Body of pancreas (tissue), 4 donors: ENCODE measurements around the gene KIF27. TPM values are rescaled to one million over a fixed set of nuclear protein-coding genes. Genes with fewer than 3 reads are reported as not detected.

Source experiments
- ATAC-seq: fragments of 150-250 bp; one replicate; pipeline ENCODE4 v1.9.1; 2016
- DNase-seq, 4 donors: peaks; one replicate each; pipeline ENCODE4 v3.0.0-alpha.2; 2019
- H3K27ac ChIP-seq, 4 donors: fragments of 200-600 bp; sonication (generic); 1 replicate in 3 of 4; 2 replicates in 1 of 4; pipeline versions ENCODE4 v1.5.1 to v1.6.1; 2016 to 2019; ENCODE audit warnings: mild to moderate bottlenecking in 1 of 4, mixed read lengths in 1 of 4, moderate library complexity in 1 of 4
- H3K27me3 ChIP-seq, 2 donors: fragments of 200-600 bp; sonication (generic); one replicate each; pipeline ENCODE4 v1.6.0; 2016; ENCODE audit warnings: mild to moderate bottlenecking in 1 of 2
- H3K36me3 ChIP-seq, 2 donors: fragments of 200-600 bp; sonication (generic); replicated peaks in 1 of 2; 2 replicates each; pipeline ENCODE4 v1.5.1; 2016; ENCODE audit warnings: low read depth in 2 of 2; ENCODE audit not compliant: insufficient read depth in 1 of 2
- H3K4me1 ChIP-seq: fragments of 200-600 bp; sonication (generic); one replicate; pipeline ENCODE4 v1.6.0; 2016
- H3K4me3 ChIP-seq, 2 donors: fragments of 200-600 bp; sonication (generic); 1 replicate in 1 of 2; 2 replicates in 1 of 2; pipeline ENCODE4 v1.5.1; 2016 to 2019
- H3K9me3 ChIP-seq, 3 donors: fragments of 200-600 bp; sonication (generic); 1 replicate in 2 of 3; 2 replicates in 1 of 3; pipeline ENCODE4 v1.5.1; 2016
- CTCF ChIP-seq, 7 experiments: fragments of 450-650 bp in 4 of 7; fragments of 200-600 bp in 3 of 7; sonication (generic) in 3 of 7; IDR thresholded peaks; one replicate each; pipeline ENCODE4 v1.5.1; 2016 to 2019; ENCODE audit warnings: antibody characterized with exemption in 7 of 7
- POLR2A ChIP-seq, 3 donors: fragments of 450-650 bp; IDR thresholded peaks; one replicate each; pipeline ENCODE4 v1.6.1; 2016; ENCODE audit warnings: antibody characterized with exemption in 3 of 3, mild to moderate bottlenecking in 2 of 3
- WGBS, 2 donors: methylation state at CpG; one replicate each; pipeline ENCODE4 v1.1.5; 2017; 5-methylcytosine and 5-hydroxymethylcytosine counted together
- intact Hi-C: fragments of 100-400 bp; cut with DNase I; formaldehyde crosslinking; loops from one replicate; pipeline ENCODE4 v1.15.1; 2023
- total RNA-seq, 2 donors: library from RNA; depleted of rRNA; stranded (reverse); fragments of >200 nt; gene quantifications; one replicate each; pipeline ENCODE4 v1.1.0, GENCODE V29; 2016

KIF27 gene
- total RNA-seq, 2 donors from 2014 or later, result 6.0 to 6.6 TPM

DNA sequence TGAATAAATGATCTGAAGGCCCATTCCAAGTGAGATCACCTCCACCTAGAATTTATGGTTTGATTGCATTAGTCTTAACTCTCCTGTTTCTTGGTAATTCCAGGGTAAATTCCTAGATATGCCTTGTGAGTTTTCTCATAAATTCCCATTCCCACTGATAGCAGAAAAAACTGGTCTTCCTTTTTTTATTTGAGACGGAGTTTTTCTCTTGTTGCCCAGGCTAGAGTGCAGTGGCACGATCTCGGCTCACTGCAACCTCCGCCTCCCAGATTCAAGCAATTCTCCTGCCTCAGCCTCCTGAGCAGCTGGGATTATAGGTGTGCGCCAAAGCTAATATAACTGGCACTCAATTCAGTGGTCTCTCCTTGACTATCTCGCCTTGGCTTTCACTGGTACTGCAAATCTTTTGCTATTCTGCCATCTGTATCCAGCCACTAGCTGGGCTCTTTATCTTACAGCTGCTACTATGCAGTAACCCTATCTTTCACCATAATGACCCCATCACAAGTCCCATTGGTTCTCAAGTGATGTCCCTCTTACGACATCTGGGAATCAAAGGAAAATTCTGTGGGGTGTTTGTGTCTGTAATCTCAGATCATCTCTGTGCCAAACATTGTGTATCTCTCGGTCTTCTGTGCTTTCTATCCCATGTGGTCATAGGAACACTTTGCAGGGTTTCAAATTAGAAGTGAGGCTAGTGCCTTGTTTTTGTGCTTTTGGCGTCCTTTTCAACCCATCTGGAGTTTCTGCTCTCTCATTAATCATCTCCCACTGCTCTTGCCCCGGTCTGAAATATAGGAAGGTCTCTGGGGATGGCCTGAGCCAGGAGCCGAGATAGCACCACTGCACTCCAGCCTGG, 44.3 kb upstream of the KIF27 start:
- 63 to 65% methylated on average over 11 of the region's 11 CpGs for WGBS, 2 donors
- TF ChIP-seq POLR2A (IDR thresholded peaks at IDR 0.05) (no peak), CTCF (IDR thresholded peaks at IDR 0.05) (no peak)
- intact Hi-C loops, result no loop called here
- peak overlapping the region in 1 of 4 donors; percentile 5 for H3K27ac ChIP-seq
- H3K36me3 ChIP-seq, result peaks cover 3 to 17% of the 10 kb centered on the region in 2 donors
- no peaks in the 10 kb centered on the region for H3K27me3 ChIP-seq
- no peaks in the 10 kb centered on the region for H3K9me3 ChIP-seq
- H3K4me1 ChIP-seq, result no peaks in the 10 kb centered on the region
- ATAC-seq (peak; percentile 14), DNase-seq (no peak)
- no peak overlapping the region for H3K4me3 ChIP-seq

DNA sequence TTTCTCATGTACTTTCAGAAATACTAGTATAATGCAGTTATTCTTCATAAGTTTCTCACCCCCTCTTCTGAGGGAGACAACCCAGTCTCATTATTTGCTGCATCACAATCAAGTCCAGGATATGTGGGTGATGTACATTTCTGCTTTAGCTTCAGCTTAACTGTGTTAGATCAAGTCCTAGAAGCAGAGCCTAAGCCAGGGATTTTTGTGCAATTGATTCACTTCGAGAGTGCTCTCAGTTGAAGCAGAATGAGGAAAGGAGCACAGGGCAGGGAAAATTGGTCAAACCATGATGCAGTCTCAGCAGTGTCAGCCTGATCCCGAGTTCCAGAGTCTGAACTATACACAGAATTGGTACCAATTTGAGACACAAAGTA, 43.7 kb upstream of the KIF27 start:
- no peak overlapping the region for H3K27ac ChIP-seq
- ATAC-seq, result peak; percentile 13
- H3K27me3 ChIP-seq, result no peaks in the 10 kb centered on the region
- H3K36me3 ChIP-seq, result peaks cover 0 to 10% of the 10 kb centered on the region in 2 donors
- H3K4me3 ChIP-seq, result no peak overlapping the region
- H3K9me3 ChIP-seq, result no peaks in the 10 kb centered on the region
- intact Hi-C loops, result no loop called here
- no peak for DNase-seq
- 34 to 39% methylated on average over 2 of the region's 2 CpGs for WGBS, 2 donors
- no peak for TF ChIP-seq CTCF (IDR thresholded peaks at IDR 0.05)
- TF ChIP-seq POLR2A (IDR thresholded peaks at IDR 0.05), result no peak
- H3K4me1 ChIP-seq, result no peaks in the 10 kb centered on the region

- H3K27me3 ChIP-seq, result no peaks in the 10 kb centered on the region
- intact Hi-C loops, result no loop called here
- H3K36me3 ChIP-seq, result no peaks in the 10 kb centered on the region
- no peaks in the 10 kb centered on the region for H3K9me3 ChIP-seq
- TF ChIP-seq POLR2A (IDR thresholded peaks at IDR 0.05) (no peak), CTCF (IDR thresholded peaks at IDR 0.05) (no peak)
- no peak for ATAC-seq
- no peak overlapping the region for H3K27ac ChIP-seq
- 37 to 38% methylated on average over 3 of the region's 3 CpGs for WGBS, 2 donors
- no peak overlapping the region for H3K4me3 ChIP-seq
- DNase-seq, result no peak
- peaks cover 4% of the 10 kb centered on the region for H3K4me1 ChIP-seq
These were observed 40.9 kb upstream of the KIF27 start for GRCh38 chr9:83962165-83962564.

DNA sequence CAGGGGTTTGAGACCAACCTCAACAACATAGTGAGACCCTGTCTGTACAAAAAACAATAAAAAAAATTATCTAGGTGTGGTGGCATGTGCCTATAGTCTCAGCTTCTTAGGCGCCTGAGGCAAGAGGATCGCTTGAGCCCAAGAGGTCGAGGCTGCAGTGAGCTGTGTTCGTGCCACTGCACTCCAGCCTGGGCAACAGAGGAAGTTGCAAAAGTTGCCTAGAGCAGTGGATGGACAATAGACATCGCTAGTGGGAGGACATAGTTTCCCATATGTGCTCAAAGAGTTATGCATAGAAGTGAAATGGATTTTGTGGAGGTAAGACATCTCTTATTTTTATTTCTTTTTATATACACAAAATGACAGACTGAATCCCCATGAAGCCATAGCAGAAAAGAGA, 39.8 kb upstream of the KIF27 start:
- Histone ChIP-seq H3K27me3 (no peaks in the 10 kb centered on the region), H3K27ac (no peak overlapping the region), H3K4me3 (no peak overlapping the region), H3K36me3 (no peaks in the 10 kb centered on the region), H3K9me3 (no peaks in the 10 kb centered on the region), H3K4me1 (peaks cover 9% of the 10 kb centered on the region)
- 82 to 92% methylated on average over 5 of the region's 5 CpGs for WGBS, 2 donors
- ATAC-seq, result no peak
- intact Hi-C loops, result no loop called here
- DNase-seq, result no peak
- TF ChIP-seq POLR2A (IDR thresholded peaks at IDR 0.05) (no peak), CTCF (IDR thresholded peaks at IDR 0.05) (no peak)

DNA sequence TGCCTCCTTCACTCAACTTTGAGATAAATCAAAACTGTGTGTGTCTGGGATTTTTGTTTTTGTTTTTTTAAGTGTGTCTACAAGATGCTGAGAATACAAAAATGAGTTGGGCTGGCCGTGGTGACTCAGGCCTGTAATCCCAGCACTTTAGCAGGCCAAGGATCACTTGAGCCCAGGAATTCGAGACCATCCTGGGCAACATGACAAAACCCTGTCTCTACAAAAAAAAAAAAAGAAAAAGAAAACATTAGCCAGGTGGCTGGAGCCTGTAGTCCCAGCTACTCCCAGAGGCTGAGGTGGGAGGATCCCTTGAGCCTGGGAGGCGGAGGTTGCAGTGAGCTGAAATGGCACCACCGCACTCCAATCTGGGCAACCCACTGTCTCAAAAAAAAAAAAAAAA, 37.8 kb upstream of the KIF27 start:
- 69 to 71% methylated on average over 4 of the region's 4 CpGs for WGBS, 2 donors
- H3K4me3 ChIP-seq, result no peak overlapping the region
- TF ChIP-seq CTCF (IDR thresholded peaks at IDR 0.05) (no peak), POLR2A (IDR thresholded peaks at IDR 0.05) (no peak)
- H3K27me3 ChIP-seq, result no peaks in the 10 kb centered on the region
- ATAC-seq, result no peak
- intact Hi-C loops, result no loop called here
- H3K9me3 ChIP-seq, result no peaks in the 10 kb centered on the region
- H3K27ac ChIP-seq, result no peak overlapping the region
- peaks cover 18% of the 10 kb centered on the region for H3K4me1 ChIP-seq
- DNase-seq, result no peak
- H3K36me3 ChIP-seq, result no peaks in the 10 kb centered on the region
